Smooth muscle cell of the brain vasculature (primary cell): ENCODE measurements around the gene CKB.
"Not testable (repeated sequence)": the region's sequence is repeated elsewhere in the genome, so short reads cannot be mapped to it uniquely, and the experiment has no call there.

ENCODE experiments used
- DNase-seq: peaks from one replicate; pipeline ENCODE4 v3.0.0-alpha.2; 2012; ENCODE audit warnings: low read depth, low spot score

The CKB gene

GRCh38 chr14:103512180-103512579 lies 10.4 kb downstream of the CKB start:
- DNase-seq: not testable (repeated sequence)

- DNase-seq: no peak
Measured at GRCh38 chr14:103510724-103511693, 11.6 kb downstream of the CKB start.

- no peak for DNase-seq
Measured at GRCh38 chr14:103509864-103510723, 12.5 kb downstream of the CKB start.

GRCh38 chr14:103508521-103509329 lies 13.9 kb downstream of the CKB start:
- DNase-seq: no peak

- DNase-seq: no peak
Measured at GRCh38 chr14:103507751-103508150, 14.9 kb downstream of the CKB start.

GRCh38 chr14:103504991-103505565 lies 17.6 kb downstream of the CKB start:
- no peak for DNase-seq

GRCh38 chr14:103503296-103503695 lies 19.3 kb downstream of the CKB start:
- no peak for DNase-seq

GRCh38 chr14:103502877-103503276 lies 19.8 kb downstream of the CKB start:
- no peak for DNase-seq

- no peak for DNase-seq
Measured at GRCh38 chr14:103501921-103502669, 20.5 kb downstream of the CKB start.

- DNase-seq: no peak
Measured at GRCh38 chr14:103501041-103501870, 21.4 kb downstream of the CKB start.

GRCh38 chr14:103500148-103500990 lies 22.3 kb downstream of the CKB start:
- DNase-seq: peak; percentile 60

GRCh38 chr14:103499709-103500108 lies 22.9 kb downstream of the CKB start:
- no peak for DNase-seq

GRCh38 chr14:103496776-103497175 lies 25.9 kb downstream of the CKB start:
- no peak for DNase-seq

GRCh38 chr14:103495854-103496253 lies 26.8 kb downstream of the CKB start:
- no peak for DNase-seq

- no peak for DNase-seq
Measured at GRCh38 chr14:103492156-103492925, 30.3 kb downstream of the CKB start.

GRCh38 chr14:103491691-103492090 lies 30.9 kb downstream of the CKB start:
- no peak for DNase-seq

GRCh38 chr14:103489621-103490020 lies 33.0 kb downstream of the CKB start:
- no peak for DNase-seq

GRCh38 chr14:103488960-103489359 lies 33.7 kb downstream of the CKB start:
- DNase-seq: no peak
